ENCODE results near the gene SLC36A4.
"Not testable (repeated sequence)": the region's sequence is repeated elsewhere in the genome, so short reads cannot be mapped to it uniquely, and the experiment has no call there.

Gene SLC36A4

GRCh38 chr11:93122535-93123235, 75.1 kb downstream of the SLC36A4 start:
- DNase-seq (ENCODE audit: low spot score) = no peak

DNA sequence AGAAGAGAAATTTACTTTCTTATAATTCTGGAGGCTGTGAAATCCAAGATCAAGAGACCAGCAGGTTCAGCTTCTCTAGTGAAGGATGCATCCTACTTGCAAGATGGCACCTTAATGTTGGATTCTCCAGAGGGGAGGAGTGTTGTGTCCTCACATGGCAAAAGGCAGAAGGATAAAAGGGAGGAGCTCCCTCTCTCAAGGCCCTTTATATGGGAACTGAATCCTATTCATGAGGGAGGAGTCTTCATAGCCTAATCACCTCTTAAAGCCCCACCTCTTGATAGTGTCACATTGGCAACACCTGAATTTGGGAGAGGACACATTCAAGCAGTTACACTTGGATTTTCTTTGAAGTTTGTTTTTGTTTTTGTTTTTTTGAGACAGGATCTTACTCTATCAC, 79.5 kb downstream of the SLC36A4 start:
- no peak for DNase-seq (ENCODE audit: low spot score)

- DNase-seq (ENCODE audit: low spot score) = no peak
Measured at GRCh38 chr11:93117565-93117964, 80.2 kb downstream of the SLC36A4 start.

- no peak for DNase-seq (ENCODE audit: low spot score)
Measured at GRCh38 chr11:93116641-93117441, 81.0 kb downstream of the SLC36A4 start.

DNA sequence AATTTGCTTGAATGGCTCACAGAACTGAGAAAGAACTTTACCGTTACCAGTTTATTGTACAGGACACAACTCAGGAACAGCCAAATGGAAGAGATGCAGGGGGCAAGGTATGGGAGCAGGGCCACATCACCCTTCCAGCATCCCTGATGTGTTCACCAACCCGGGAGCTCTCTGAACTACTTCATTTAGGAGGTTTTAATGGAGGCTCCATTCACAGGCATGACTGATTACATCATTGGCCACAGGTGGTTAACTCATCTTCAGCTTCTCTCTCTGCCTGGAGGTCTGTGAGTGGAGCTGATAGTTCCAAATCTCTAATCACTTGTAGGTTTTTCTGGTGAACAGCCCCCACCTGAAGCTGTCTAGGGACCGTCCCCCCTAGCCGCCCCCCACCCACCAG, 83.5 kb downstream of the SLC36A4 start:
- DNase-seq (ENCODE audit: low spot score) = no peak

DNA sequence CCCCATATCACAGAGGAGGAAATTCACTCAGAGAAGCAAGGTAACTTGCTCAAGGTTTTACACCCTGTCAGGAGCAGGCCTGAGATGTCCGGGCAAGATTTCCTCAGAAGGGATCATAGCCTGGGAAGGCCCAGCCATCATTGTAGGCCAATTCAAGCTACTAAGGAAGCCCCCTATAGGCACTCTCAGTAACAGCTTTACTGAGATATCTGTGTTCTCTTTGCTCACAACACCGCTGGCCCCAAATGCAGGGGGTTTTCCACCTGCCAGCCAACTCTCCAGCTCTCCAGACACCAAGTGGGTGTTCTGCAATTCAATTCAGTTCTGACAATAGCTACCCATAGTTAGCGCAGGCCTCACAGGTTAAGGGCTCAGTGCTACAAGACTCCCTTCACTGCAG, 84.0 kb downstream of the SLC36A4 start:
- no peak for DNase-seq (ENCODE audit: low spot score)

DNA sequence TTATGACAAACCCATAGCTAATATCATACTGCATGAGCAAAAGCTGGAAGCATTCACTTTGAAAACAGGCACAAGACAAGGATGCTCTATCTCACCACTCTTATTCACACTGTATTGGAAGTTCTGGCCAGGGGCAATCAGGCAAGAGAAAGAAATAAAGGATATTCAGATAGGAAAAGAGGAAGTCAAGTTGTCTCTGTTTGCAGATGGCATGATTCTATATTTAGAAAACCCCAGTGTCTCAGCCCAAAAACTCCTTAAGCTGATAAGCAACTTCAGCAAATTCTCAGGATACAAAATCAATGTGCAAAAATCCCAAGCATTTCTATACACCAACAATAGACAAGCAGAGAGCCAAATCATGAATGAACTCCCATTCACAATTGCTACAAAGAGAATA, 86.6 kb downstream of the SLC36A4 start:
- DNase-seq (ENCODE audit: low spot score) = not testable (repeated sequence)

- DNase-seq (ENCODE audit: low spot score) = no peak
Measured at GRCh38 chr11:93100211-93100610, 97.6 kb downstream of the SLC36A4 start.

- DNase-seq (ENCODE audit: low spot score) = no peak
Measured at GRCh38 chr11:93099806-93100205, 98.0 kb downstream of the SLC36A4 start.
